K562 (cell line): ENCODE data around the gene STXBP4. TPM values are rescaled to one million over a fixed set of nuclear protein-coding genes. Genes with fewer than 3 reads are reported as not detected.

Experiments
- CCNT2 ChIP-seq: IDR thresholded peaks from 2 replicates; pipeline ENCODE4 v1.6.1; 2011; ENCODE audit warnings: borderline replicate concordance, low read depth, mild to moderate bottlenecking, moderate library complexity, mixed read lengths, low read length; ENCODE audit not compliant: insufficient read length; ENCODE audit errors: extremely low read depth
- CEBPB ChIP-seq: fragments of 450-650 bp; IDR thresholded peaks from 2 replicates; pipeline ENCODE4 v1.6.1; 2016; ENCODE audit warnings: missing genetic modification characterization, missing compliant biosample characterization
- CHD7 ChIP-seq: fragments of 200-600 bp; sonication (generic); IDR thresholded peaks from one replicate; pipeline ENCODE4 v1.6.1; 2012; ENCODE audit warnings: mild to moderate bottlenecking, low read depth, low read length, inconsistent platforms
- ESRRB ChIP-seq: fragments of 250-450 bp; sonication (Bioruptor Pico); IDR thresholded peaks from 2 replicates; pipeline ENCODE4 v1.5.0; 2020; ENCODE audit warnings: mild to moderate bottlenecking, moderate library complexity, borderline replicate concordance
- THRA ChIP-seq: fragments of 450-650 bp; IDR thresholded peaks from 2 replicates; pipeline ENCODE4 v1.6.1; 2017; ENCODE audit warnings: mild to moderate bottlenecking, moderate library complexity
- ZNF512 ChIP-seq: IDR thresholded peaks from 2 replicates; pipeline ENCODE4 v1.6.1; 2016; ENCODE audit warnings: missing genetic modification characterization, missing compliant biosample characterization
- polyA plus RNA-seq, 8 experiments: library from polyadenylated mRNA; depleted of rRNA in 4 of 8; stranded (reverse) in 5 of 8; unstranded in 3 of 8; fragments of >200 nt; fragmentation: Nextera tagmentation in 2 of 8; fragmentation: Illumina TruSeq in 1 of 8; extraction: Ambion mirVana in 2 of 8; extraction: Trizol in 1 of 8; gene quantifications; 2 replicates each; pipeline versions ENCODE4 v1.2.1 to v1.2.3, GENCODE V29; 2011 to 2014; ENCODE audit warnings: inconsistent platforms in 1 of 8, missing spikeins in 1 of 8
- total RNA-seq, 7 experiments: library from RNA; depleted of rRNA in 6 of 7; stranded (reverse); fragments of >200 nt in 6 of 7; fragmentation: Illumina TruSeq in 2 of 7; extraction: Trizol in 2 of 7; gene quantifications; 2 replicates each; pipeline versions ENCODE4 v1.2.1 to v1.2.3, GENCODE V29; 2011 to 2021; ENCODE audit warnings: low replicate concordance in 1 of 7

The STXBP4 gene
- total and polyA plus RNA-seq, 9 of the 15 experiments (the other 6 are each of a cell fraction or from before 2014, with no cell fraction given) = 11.6 to 23.2 (median 18.5) TPM

GRCh38 chr17:54947396-54947795 lies 21.2 kb upstream of the STXBP4 start (continued):
- TF ChIP-seq CHD7 = no peak
- TF ChIP-seq THRA = no peak
- peak; percentile 58 for TF ChIP-seq CEBPB (tag)
- no peak for TF ChIP-seq CCNT2
- TF ChIP-seq ESRRB (CRISPR knock-in tag) = no peak
- TF ChIP-seq ZNF512 (tag) = no peak
